LNCaP clone FGC (cell line): ENCODE data around the gene THOC5.
"Not testable (repeated sequence)": the region's sequence is repeated elsewhere in the genome, so short reads cannot be mapped to it uniquely, and the experiment has no call there.

Experiments used
- DNase-seq: peaks from one replicate; pipeline ENCODE4 v3.0.0-alpha.2; 2011; ENCODE audit warnings: low read depth
- H3K4me3 ChIP-seq: 2 replicates; pipeline ENCODE4 v1.5.1; 2011; ENCODE audit warnings: mild to moderate bottlenecking, low read depth, low read length, control low read depth
- TF ChIP-seq, protein P1 (sequence below): IDR thresholded peaks from 2 replicates; pipeline ENCODE4 v1.5.1; 2012; ENCODE audit warnings: mild to moderate bottlenecking; ENCODE audit not compliant: control insufficient read depth, insufficient read depth; ENCODE audit errors: extremely low read depth

The THOC5 gene

DNA sequence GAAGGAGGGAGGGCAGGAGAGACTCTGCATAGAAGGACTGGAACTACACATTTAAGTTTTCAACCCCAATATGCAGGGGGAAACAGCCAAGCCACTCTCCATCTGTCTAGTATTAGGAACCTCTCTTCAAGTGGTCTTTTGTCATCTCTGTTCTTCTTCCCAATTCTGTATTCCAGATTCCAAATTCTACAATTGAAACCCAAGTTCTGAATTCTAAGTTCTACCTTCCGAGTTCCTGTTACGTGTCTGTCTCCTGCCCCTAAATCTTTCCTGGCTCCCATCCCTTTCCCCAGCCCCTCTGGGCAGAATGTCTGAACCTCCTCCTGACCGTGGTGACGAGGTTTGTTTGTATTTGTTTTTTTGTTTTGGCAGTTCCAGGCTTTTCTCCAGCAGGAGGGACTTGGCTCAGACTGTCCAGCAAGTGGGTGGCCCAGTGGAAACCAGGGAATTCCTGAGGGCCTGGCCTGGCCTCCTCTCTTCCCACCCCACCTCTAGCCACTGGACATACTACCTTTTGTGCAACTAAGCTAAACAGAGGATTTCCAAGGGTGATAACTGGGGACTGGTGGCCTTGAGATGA lies 1.6 kb upstream of the THOC5 start:
- TF ChIP-seq, protein P1, sequence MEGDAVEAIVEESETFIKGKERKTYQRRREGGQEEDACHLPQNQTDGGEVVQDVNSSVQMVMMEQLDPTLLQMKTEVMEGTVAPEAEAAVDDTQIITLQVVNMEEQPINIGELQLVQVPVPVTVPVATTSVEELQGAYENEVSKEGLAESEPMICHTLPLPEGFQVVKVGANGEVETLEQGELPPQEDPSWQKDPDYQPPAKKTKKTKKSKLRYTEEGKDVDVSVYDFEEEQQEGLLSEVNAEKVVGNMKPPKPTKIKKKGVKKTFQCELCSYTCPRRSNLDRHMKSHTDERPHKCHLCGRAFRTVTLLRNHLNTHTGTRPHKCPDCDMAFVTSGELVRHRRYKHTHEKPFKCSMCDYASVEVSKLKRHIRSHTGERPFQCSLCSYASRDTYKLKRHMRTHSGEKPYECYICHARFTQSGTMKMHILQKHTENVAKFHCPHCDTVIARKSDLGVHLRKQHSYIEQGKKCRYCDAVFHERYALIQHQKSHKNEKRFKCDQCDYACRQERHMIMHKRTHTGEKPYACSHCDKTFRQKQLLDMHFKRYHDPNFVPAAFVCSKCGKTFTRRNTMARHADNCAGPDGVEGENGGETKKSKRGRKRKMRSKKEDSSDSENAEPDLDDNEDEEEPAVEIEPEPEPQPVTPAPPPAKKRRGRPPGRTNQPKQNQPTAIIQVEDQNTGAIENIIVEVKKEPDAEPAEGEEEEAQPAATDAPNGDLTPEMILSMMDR = no peak
- no peak overlapping the region for H3K4me3 ChIP-seq
- peak; percentile 15 for DNase-seq

DNA sequence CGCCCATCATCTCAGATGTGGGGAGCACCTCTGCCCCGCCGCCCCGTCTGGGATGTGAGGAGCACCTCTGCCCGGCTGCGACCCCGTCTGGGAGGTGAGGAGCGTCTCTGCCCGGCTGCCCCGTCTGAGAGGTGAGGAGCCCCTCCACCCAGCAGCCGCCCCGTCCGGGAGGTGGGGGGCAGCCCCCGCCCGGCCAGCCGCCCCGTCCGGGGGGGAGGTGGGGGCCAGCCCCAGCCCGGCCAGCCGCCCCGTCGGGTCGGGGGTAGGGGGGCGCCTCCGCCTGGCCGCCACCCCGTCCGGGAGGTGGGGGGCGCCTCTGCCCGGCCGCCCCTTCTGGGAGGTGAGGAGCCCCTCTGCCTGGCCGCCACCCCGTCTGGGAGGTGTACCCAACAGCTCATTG lies 1.2 kb downstream of the THOC5 start:
- H3K4me3 ChIP-seq = peak overlapping the region; percentile 74
- DNase-seq = not testable (repeated sequence)

DNA sequence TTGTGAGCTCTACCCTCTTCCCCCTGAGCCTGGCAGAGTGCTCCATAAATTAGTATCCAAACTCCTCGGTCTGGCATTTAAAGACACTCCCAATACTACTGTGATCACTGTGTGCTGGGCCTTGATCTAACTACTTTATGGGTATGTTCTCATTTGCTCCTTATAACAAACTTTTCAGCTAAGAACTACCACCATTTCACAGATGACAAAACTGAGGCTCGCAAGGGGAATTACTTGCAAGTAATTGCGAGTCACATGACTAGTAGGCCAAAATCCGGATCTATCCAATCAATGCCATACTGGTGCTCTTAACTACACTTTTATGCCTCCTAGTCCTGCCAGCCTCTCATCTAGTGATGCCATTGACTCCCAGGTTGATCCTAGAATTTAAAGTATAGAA lies 3.6 kb downstream of the THOC5 start:
- DNase-seq = no peak
- H3K4me3 ChIP-seq = no peak overlapping the region
- TF ChIP-seq, protein P1 = no peak

DNA sequence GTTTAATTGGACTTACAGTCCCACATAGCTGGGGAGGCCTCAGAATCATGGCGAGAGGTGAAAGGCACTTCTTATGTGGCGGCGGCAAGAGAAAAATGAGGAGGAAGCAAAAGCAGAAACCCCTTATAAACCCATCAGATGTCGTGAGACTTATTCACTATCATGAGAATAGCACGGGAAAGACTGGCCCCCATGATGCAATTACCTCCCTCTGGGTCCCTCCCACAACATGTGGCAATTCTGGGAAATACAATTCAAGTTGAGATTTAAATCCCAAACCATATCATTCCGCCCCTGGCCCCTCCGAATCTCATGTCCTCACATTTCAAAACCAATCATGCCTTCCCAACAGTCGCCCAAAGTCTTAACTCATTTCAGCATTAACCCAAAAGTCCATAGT lies 8.5 kb downstream of the THOC5 start:
- not testable (repeated sequence) for H3K4me3 ChIP-seq, DNase-seq

DNA sequence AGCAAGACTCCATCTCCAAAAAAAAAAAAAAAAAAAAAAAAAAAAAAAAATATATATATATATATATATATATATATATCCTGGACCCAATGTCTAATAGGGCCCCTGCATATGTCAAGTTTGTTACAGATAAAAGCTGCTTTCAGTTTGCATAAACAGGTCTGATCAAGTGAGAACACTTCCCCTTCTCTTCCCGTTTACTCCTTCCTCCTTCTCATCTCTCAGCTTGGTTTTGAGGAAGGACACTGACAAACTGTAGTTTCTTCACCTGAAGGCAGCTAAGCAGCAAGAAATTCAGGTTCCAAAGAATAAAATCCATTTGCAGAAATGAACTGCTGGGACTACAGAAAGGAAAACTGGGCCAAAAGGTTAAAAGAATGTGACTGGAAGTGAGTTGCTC lies 11.7 kb downstream of the THOC5 start:
- no peak for DNase-seq
- H3K4me3 ChIP-seq = no peak overlapping the region
- TF ChIP-seq, protein P1 = no peak

DNA sequence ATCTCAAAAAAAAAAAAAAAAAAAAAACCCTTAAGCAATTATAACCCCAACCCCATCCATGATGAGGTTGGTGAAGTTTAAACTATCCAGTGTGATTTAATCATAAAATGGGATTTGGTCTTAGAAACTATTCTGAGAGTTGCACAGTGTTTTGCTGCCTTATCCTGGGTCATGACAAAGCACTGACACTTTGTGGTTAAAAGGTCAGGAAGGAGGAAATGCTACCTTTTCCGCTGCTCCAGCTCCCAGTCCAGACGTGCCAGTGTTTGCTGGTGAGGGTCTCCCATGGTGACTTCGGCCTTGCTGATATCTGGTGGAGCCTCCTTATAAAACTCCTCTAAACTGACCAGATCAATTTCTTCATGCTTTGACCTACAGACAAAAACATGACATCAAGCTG lies 14.5 kb downstream of the THOC5 start:
- TF ChIP-seq, protein P1 = no peak
- DNase-seq = no peak
- no peak overlapping the region for H3K4me3 ChIP-seq

DNA sequence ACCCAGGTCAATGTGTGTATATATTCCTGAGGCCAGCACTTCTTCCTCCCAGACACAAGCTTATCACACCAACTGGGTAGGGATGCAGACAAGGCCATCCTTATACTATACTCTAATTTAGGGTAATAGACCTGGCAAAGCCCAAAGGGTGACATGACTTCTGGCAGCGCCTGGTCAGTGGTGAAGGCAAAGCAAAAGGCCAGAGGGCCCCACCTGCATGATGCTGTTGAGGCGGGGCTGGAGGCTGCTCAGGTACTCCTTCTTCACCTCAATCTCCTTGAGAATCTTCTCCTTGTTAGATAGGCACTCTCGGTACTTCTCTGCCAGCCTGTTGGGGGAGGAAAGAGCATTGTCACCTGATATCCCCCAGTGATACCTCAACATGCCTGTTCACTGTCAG lies 17.1 kb downstream of the THOC5 start:
- DNase-seq = no peak
- TF ChIP-seq, protein P1 = no peak
- H3K4me3 ChIP-seq = no peak overlapping the region

DNA sequence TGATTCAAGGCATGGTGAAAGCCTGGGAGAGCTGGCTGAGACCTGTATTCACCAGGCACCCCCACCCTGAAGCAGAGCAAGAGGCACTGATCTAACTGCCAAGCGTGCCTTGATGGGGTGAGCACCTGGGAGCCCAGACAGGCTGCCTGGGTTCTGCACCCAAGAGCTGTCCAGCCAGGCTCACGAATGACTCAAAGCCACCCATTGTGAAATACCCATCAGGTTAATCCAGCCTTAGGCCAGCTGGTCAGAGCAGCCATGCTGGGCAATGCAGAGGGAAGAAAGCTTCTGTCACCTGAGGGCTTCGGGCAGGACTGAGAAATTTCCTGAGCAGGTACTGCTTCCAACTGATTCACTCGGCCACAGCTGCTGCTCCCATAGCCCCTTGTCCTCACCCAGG lies 22.1 kb downstream of the THOC5 start:
- H3K4me3 ChIP-seq = no peak overlapping the region
- no peak for DNase-seq
- TF ChIP-seq, protein P1 = no peak
